ENCODE data around the gene NLRC3.

GRCh38 chr16:3583303-3584038, 6.3 kb upstream of the NLRC3 start:
- no peak for TF ChIP-seq CTCF (IDR thresholded peaks at IDR 0.05)
- no peak for TF ChIP-seq EP300 (IDR thresholded peaks at IDR 0.05)
- no peak for TF ChIP-seq POLR2A (IDR thresholded peaks at IDR 0.05)
